Esophagus squamous epithelium (tissue), 4 donors: ENCODE measurements around the gene CYTH2.

ENCODE experiments used
- POLR2A ChIP-seq, 4 donors: fragments of 450-650 bp; IDR thresholded peaks; one replicate each; pipeline ENCODE4 v1.6.1; 2017; ENCODE audit warnings: antibody characterized with exemption in 4 of 4, mild to moderate bottlenecking in 4 of 4, moderate library complexity in 3 of 4
- TF ChIP-seq, protein P1 (sequence below), 6 experiments: fragments of 450-650 bp in 4 of 6; fragments of 200-600 bp in 2 of 6; sonication (generic) in 2 of 6; IDR thresholded peaks; one replicate each; pipeline ENCODE4 v1.5.1; 2016 to 2019; ENCODE audit warnings: antibody characterized with exemption in 6 of 6, mild to moderate bottlenecking in 4 of 6, moderate library complexity in 4 of 6

DNA sequence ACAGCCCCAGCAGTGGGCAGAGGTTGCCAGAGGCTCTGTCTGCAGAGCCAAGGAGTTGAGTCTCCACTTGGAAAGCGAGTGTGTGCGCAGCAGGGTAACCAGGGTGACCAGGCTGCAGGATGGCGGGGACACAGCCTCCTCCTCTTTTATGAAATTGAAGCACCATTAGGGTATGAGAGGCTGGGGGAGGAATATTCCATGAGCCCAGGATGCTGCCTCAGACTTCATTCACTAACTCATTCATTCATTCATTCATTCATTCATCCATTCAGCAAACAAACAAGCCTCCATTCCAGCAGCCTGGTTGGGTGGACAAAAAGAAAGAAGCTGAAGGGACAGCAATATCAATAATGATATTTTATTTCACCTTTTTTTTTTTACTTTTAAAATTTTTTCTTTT lies 49.0 kb downstream of the CYTH2 start:
- TF ChIP-seq, protein P1, sequence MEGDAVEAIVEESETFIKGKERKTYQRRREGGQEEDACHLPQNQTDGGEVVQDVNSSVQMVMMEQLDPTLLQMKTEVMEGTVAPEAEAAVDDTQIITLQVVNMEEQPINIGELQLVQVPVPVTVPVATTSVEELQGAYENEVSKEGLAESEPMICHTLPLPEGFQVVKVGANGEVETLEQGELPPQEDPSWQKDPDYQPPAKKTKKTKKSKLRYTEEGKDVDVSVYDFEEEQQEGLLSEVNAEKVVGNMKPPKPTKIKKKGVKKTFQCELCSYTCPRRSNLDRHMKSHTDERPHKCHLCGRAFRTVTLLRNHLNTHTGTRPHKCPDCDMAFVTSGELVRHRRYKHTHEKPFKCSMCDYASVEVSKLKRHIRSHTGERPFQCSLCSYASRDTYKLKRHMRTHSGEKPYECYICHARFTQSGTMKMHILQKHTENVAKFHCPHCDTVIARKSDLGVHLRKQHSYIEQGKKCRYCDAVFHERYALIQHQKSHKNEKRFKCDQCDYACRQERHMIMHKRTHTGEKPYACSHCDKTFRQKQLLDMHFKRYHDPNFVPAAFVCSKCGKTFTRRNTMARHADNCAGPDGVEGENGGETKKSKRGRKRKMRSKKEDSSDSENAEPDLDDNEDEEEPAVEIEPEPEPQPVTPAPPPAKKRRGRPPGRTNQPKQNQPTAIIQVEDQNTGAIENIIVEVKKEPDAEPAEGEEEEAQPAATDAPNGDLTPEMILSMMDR (IDR thresholded peaks at IDR 0.05): no peak
- TF ChIP-seq POLR2A (IDR thresholded peaks at IDR 0.05): no peak
